ENCODE results near the gene RNF144B. TPM values are rescaled to one million over a fixed set of nuclear protein-coding genes. Genes with fewer than 3 reads are reported as not detected.

RNF144B gene
- total and polyA plus RNA-seq, 2 donors (not counting 1 experiment from before 2014, with no cell fraction given) = 3.0 to 17.0 TPM

DNA sequence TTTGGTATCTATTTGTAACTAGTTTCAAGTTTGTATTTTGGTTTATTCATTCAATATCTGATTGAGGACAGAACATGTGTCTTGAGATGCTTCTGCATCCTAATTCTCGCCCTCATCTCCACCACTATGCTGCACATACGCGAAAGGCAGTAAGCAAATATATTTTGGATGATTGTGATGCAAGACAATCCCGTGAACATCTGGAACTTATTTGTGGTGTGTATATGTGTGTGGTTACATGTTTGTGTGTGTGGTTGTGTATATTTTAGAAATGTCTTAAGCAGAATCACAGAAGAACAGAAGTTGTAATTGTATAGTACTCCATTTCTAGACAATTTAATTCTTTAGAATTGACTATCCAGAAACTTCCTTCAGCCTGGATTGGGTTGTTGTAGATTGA lies 35.1 kb upstream of the RNF144B start:
- Histone ChIP-seq H3K9ac (ENCODE audit: low read length) (no peak overlapping the region), H3K36me3 (replicated peaks in 1 of 2; ENCODE audit: control extremely low read depth in 1 of 2, control insufficient read depth in 1 of 2, extremely low read depth in 1 of 2, insufficient read depth in 2 of 2, low read length in 1 of 2) (no peaks in the 10 kb centered on the region), H2AFZ (ENCODE audit: insufficient read depth, low read depth, low read length, poor library complexity, severe bottlenecking) (no peak overlapping the region), H3K27me3 (replicated peaks in 1 of 4; ENCODE audit: control extremely low read depth in 1 of 4, control insufficient read depth in 3 of 4, insufficient read depth in 4 of 4, low read length in 3 of 4) (no peaks in the 10 kb centered on the region), H3K79me2 (ENCODE audit: control insufficient read depth, insufficient read depth, low read length) (no peaks in the 10 kb centered on the region), H3K4me3 (ENCODE audit: control extremely low read depth in 1 of 5, extremely low read depth in 1 of 5, insufficient read depth in 1 of 5, low read depth in 2 of 5, low read length in 4 of 5) (no peak overlapping the region), H3K4me1 (ENCODE audit: control insufficient read depth in 2 of 2, insufficient read depth in 2 of 2, low read length in 2 of 2) (peaks cover 11% of the 10 kb centered on the region in 2 donors), H3K9me3 (ENCODE audit: control extremely low read depth in 1 of 3, control insufficient read depth in 2 of 3, insufficient read depth in 1 of 3, low read length in 2 of 3) (no peaks in the 10 kb centered on the region), H3K27ac (ENCODE audit: low read length in 2 of 2) (no peak overlapping the region), H3K4me2 (replicated peaks; ENCODE audit: low read depth, low read length, poor library complexity, severe bottlenecking) (no peak overlapping the region), H4K20me1 (ENCODE audit: control insufficient read depth, insufficient read depth, low read length, poor library complexity, severe bottlenecking) (no peaks in the 10 kb centered on the region)
- no peak for ATAC-seq (ENCODE audit: low read depth)
- intact Hi-C loops (cut with micrococcal nuclease) = no loop called here
- H3K4me3 Mint-ChIP-seq = no peak overlapping the region
- no peaks in the 10 kb centered on the region for H3K27me3 Mint-ChIP-seq
- ChIA-PET POLR2A (no interaction called here), CTCF (interaction anchor here (1.0 kb wide), 1 partner anchor 9 kb away, joined by 3 read pairs; no protein-coding TSS in a partner anchor)
- no peak overlapping the region for H3K27ac Mint-ChIP-seq
- peaks cover 3% of the 10 kb centered on the region for H3K9me3 Mint-ChIP-seq (ENCODE audit: insufficient read depth)
- DNase-seq = no peak
- peaks cover 13% of the 10 kb centered on the region for H3K4me1 Mint-ChIP-seq
- TF ChIP-seq, protein P1, sequence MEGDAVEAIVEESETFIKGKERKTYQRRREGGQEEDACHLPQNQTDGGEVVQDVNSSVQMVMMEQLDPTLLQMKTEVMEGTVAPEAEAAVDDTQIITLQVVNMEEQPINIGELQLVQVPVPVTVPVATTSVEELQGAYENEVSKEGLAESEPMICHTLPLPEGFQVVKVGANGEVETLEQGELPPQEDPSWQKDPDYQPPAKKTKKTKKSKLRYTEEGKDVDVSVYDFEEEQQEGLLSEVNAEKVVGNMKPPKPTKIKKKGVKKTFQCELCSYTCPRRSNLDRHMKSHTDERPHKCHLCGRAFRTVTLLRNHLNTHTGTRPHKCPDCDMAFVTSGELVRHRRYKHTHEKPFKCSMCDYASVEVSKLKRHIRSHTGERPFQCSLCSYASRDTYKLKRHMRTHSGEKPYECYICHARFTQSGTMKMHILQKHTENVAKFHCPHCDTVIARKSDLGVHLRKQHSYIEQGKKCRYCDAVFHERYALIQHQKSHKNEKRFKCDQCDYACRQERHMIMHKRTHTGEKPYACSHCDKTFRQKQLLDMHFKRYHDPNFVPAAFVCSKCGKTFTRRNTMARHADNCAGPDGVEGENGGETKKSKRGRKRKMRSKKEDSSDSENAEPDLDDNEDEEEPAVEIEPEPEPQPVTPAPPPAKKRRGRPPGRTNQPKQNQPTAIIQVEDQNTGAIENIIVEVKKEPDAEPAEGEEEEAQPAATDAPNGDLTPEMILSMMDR (IDR thresholded peaks at IDR 0.05) = no peak
- no peak for TF ChIP-seq EZH2 (IDR thresholded peaks at IDR 0.05; ENCODE audit: borderline replicate concordance, insufficient read depth, low read depth, low read length, poor library complexity, severe bottlenecking)
- WGBS (ENCODE audit: insufficient coverage) = no CpG with 5 or more reads among the region's 4 CpGs

DNA sequence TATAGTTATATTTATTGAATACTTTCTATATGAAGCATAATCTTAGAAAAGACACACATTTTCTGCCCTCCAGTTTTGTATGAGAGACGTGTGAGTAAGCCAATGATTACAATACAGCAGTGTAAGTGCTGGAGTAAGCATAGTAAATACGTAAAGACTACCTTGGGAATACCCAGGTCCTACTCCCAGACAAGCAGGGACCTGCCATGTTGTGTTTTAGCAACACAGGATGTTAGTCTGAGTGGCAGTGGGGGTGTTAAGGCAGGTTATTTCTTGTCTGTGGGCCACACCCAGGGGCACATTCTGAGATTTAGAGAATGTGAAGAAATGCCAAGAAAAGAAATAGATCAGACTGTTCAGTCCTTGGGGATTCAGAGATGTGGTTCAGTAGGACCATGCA lies 34.3 kb upstream of the RNF144B start:
- DNase-seq (no peak), ATAC-seq (ENCODE audit: low read depth) (no peak)
- Histone ChIP-seq H3K4me2 (replicated peaks; ENCODE audit: low read depth, low read length, poor library complexity, severe bottlenecking) (no peak overlapping the region), H3K4me3 (ENCODE audit: control extremely low read depth in 1 of 5, extremely low read depth in 1 of 5, insufficient read depth in 1 of 5, low read depth in 2 of 5, low read length in 4 of 5) (no peak overlapping the region), H3K4me1 (ENCODE audit: control insufficient read depth in 2 of 2, insufficient read depth in 2 of 2, low read length in 2 of 2) (peaks cover 11% of the 10 kb centered on the region in 2 donors), H3K9me3 (ENCODE audit: control extremely low read depth in 1 of 3, control insufficient read depth in 2 of 3, insufficient read depth in 1 of 3, low read length in 2 of 3) (no peaks in the 10 kb centered on the region), H2AFZ (ENCODE audit: insufficient read depth, low read depth, low read length, poor library complexity, severe bottlenecking) (no peak overlapping the region), H4K20me1 (ENCODE audit: control insufficient read depth, insufficient read depth, low read length, poor library complexity, severe bottlenecking) (no peaks in the 10 kb centered on the region), H3K9ac (ENCODE audit: low read length) (no peak overlapping the region), H3K79me2 (ENCODE audit: control insufficient read depth, insufficient read depth, low read length) (no peaks in the 10 kb centered on the region), H3K27ac (ENCODE audit: low read length in 2 of 2) (no peak overlapping the region), H3K27me3 (replicated peaks in 1 of 4; ENCODE audit: control extremely low read depth in 1 of 4, control insufficient read depth in 3 of 4, insufficient read depth in 4 of 4, low read length in 3 of 4) (no peaks in the 10 kb centered on the region), H3K36me3 (replicated peaks in 1 of 2; ENCODE audit: control extremely low read depth in 1 of 2, control insufficient read depth in 1 of 2, extremely low read depth in 1 of 2, insufficient read depth in 2 of 2, low read length in 1 of 2) (no peaks in the 10 kb centered on the region)
- Mint-ChIP-seq H3K4me3 (no peak overlapping the region), H3K27ac (no peak overlapping the region), H3K27me3 (no peaks in the 10 kb centered on the region), H3K4me1 (peaks cover 13% of the 10 kb centered on the region), H3K9me3 (ENCODE audit: insufficient read depth) (peaks cover 3% of the 10 kb centered on the region)
- ChIA-PET POLR2A (no interaction called here), CTCF (no interaction called here)
- no CpG with 5 or more reads among the region's 2 CpGs for WGBS (ENCODE audit: insufficient coverage)
- TF ChIP-seq EZH2 (IDR thresholded peaks at IDR 0.05; ENCODE audit: borderline replicate concordance, insufficient read depth, low read depth, low read length, poor library complexity, severe bottlenecking) = no peak
- TF ChIP-seq, protein P1 (IDR thresholded peaks at IDR 0.05) = no peak
- intact Hi-C loops (cut with micrococcal nuclease) = no loop called here
